Suprapubic skin (tissue), 4 donors: ENCODE results near the gene MGP. TPM values are rescaled to one million over a fixed set of nuclear protein-coding genes. Genes with fewer than 3 reads are reported as not detected.

Experiments
- DNase-seq, 2 donors: peaks; one replicate each; pipeline ENCODE4 v3.0.0-alpha.2; 2019; ENCODE audit warnings: low spot score in 2 of 2
- H3K27ac ChIP-seq: fragments of 200-600 bp; sonication (generic); one replicate; pipeline ENCODE4 v1.5.1; 2019
- H3K27me3 ChIP-seq: fragments of 200-600 bp; sonication (generic); one replicate; pipeline ENCODE4 v1.5.1; 2019
- H3K36me3 ChIP-seq: fragments of 200-600 bp; sonication (generic); one replicate; pipeline ENCODE4 v1.5.1; 2019
- H3K4me1 ChIP-seq: fragments of 200-600 bp; sonication (generic); one replicate; pipeline ENCODE4 v1.5.1; 2019
- H3K4me3 ChIP-seq: fragments of 200-600 bp; sonication (generic); one replicate; pipeline ENCODE4 v1.5.1; 2019; ENCODE audit warnings: mild to moderate bottlenecking
- H3K9me3 ChIP-seq: fragments of 200-600 bp; sonication (generic); one replicate; pipeline ENCODE4 v1.5.1; 2019
- EP300 ChIP-seq: sonication (generic); formaldehyde crosslinking; IDR thresholded peaks from one replicate; pipeline ENCODE4 v1.6.1; 2017; ENCODE audit warnings: antibody characterized with exemption
- POLR2A ChIP-seq, 2 donors: fragments of 450-650 bp; IDR thresholded peaks; one replicate each; pipeline ENCODE4 v1.6.1; 2017; ENCODE audit warnings: antibody characterized with exemption in 2 of 2, mild to moderate bottlenecking in 2 of 2, moderate library complexity in 2 of 2
- POLR2AphosphoS5 ChIP-seq, 3 donors: sonication (generic); formaldehyde crosslinking; IDR thresholded peaks; one replicate each; pipeline ENCODE4 v1.6.1; 2017; ENCODE audit warnings: antibody characterized with exemption in 3 of 3
- WGBS: methylation state at CpG from one replicate; pipeline ENCODE4 v1.1.5; 2018; 5-methylcytosine and 5-hydroxymethylcytosine counted together
- total RNA-seq, 4 donors: library from RNA; depleted of rRNA; stranded (reverse); fragments of >200 nt; gene quantifications; one replicate each; pipeline ENCODE4 v1.1.0, GENCODE V29; 2016
- TF ChIP-seq, protein P1 (sequence below), 2 donors: fragments of 200-600 bp in 1 of 2; fragments of 450-650 bp in 1 of 2; sonication (generic) in 1 of 2; IDR thresholded peaks; one replicate each; pipeline ENCODE4 v1.5.1; 2016 to 2019; ENCODE audit warnings: antibody characterized with exemption in 2 of 2, mild to moderate bottlenecking in 1 of 2, moderate library complexity in 1 of 2

MGP gene
- total RNA-seq, 4 donors from 2014 or later: 43.5 to 135 (median 58.3) TPM

DNA sequence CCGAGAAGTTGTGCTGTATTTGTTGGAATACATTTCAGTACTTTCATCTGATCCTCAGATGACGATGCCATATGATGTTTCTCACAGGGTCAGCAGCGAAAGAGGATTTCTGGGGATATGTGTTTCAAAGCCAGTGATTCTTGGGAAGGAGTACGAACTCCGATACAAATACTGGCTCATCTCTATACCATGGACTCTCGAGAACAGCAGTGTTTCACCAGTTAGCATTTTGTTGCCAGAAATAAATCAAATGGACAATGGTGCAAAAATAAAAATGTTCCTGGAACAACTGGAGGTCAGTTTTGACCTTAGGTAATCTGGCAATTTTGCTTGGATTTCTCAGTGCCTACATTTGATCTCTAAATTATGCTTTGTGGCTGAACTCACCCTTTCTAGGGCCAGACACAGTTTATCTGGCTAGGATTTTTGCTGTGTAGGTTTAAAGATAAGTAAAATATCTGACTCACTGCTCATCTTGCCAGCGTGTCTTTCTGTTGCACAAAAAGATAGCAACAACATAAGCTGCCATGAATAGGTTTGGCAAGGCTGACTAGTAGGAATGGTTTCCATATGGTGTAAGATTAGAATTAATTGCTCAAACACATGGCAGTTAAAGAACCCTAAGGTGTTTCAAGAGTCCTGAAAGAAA lies 11.0 kb upstream of the MGP start:
- Histone ChIP-seq H3K36me3 (no peaks in the 10 kb centered on the region), H3K9me3 (no peaks in the 10 kb centered on the region), H3K27ac (peak overlapping the region; percentile 35), H3K4me3 (no peak overlapping the region), H3K4me1 (peaks cover 28% of the 10 kb centered on the region), H3K27me3 (no peaks in the 10 kb centered on the region)
- no peak for TF ChIP-seq POLR2AphosphoS5 (IDR thresholded peaks at IDR 0.05)
- 38% methylated on average over 7 of the region's 7 CpGs for WGBS
- no peak for DNase-seq

DNA sequence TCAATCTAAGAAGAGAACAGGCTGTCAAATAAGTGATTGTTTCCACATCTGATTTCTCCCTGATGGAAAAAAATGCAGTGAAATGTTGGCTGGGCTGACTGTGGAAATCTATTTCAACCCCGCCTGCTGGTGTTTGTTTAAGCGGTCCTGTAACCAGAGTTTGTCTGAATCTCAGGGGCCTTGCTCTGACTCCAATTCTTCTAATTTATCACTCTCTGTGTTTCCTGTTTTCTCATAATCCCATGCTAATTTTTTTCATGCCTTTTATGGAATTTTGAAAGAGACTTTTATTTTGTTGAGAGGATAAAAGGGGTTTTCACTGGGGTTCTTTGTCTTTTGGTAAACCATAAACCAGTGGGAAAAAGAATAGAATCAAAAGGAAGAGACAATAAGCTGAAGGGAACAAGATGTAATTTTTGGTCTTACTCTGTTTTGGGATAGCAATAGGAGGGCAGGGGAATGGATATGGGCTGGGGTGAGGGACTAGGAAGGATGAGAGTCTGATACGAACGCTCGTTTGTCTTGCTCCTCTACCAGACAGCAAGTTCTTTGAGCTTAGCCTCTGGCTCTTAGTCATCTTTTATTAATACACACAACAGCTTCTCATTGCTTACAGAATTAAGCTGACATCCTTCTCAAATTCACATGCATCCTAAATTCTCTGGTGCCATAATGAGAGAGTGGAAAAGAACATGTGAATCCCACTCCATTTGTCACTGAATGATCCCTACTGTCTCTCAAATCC lies 8.0 kb upstream of the MGP start:
- Histone ChIP-seq H3K27me3 (no peaks in the 10 kb centered on the region), H3K4me1 (peaks cover 32% of the 10 kb centered on the region), H3K4me3 (no peak overlapping the region), H3K9me3 (no peaks in the 10 kb centered on the region), H3K36me3 (no peaks in the 10 kb centered on the region), H3K27ac (peak overlapping the region; percentile 81)
- WGBS: 47% methylated on average over 5 of the region's 5 CpGs
- TF ChIP-seq EP300: no peak
- TF ChIP-seq POLR2A (IDR thresholded peaks at IDR 0.05): no peak
- TF ChIP-seq POLR2AphosphoS5 (IDR thresholded peaks at IDR 0.05): no peak
- TF ChIP-seq, protein P1, sequence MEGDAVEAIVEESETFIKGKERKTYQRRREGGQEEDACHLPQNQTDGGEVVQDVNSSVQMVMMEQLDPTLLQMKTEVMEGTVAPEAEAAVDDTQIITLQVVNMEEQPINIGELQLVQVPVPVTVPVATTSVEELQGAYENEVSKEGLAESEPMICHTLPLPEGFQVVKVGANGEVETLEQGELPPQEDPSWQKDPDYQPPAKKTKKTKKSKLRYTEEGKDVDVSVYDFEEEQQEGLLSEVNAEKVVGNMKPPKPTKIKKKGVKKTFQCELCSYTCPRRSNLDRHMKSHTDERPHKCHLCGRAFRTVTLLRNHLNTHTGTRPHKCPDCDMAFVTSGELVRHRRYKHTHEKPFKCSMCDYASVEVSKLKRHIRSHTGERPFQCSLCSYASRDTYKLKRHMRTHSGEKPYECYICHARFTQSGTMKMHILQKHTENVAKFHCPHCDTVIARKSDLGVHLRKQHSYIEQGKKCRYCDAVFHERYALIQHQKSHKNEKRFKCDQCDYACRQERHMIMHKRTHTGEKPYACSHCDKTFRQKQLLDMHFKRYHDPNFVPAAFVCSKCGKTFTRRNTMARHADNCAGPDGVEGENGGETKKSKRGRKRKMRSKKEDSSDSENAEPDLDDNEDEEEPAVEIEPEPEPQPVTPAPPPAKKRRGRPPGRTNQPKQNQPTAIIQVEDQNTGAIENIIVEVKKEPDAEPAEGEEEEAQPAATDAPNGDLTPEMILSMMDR (IDR thresholded peaks at IDR 0.05): no peak
- no peak for DNase-seq

DNA sequence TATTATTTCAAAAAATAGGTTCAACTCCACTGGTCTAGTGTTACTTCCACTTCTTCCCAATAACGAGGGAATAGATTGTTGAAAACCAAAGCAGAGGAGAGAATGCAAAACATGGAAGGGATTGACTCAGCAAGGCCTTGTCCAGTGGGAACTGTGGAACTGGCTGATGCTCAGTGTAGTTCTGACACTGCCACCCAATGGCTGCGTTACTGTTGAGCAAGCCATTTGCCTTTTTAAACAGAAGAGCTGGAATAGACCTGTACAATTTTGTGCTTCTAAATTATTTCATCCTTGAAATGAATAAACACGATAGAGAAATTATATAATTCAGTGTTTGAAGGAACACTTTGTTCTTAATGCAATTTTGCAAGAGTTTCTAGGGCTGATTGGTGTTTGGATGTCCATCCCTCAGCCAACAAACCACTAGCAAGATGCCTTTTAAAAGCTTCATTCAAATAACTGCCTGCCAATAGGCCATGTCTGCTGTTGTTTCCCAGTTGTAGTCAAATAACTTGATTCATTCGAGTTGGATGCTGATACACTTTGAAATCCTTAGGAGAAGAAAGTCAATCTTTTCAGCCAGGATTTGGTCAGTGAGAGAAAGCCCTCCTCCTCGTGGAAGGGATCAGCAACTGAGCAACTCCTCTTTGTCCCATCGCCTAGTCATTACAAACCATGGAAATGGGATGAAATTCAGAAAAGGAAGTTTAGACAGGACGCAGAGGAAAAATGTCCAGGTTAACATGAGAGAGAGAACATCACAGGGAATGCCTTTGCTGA lies 7.3 kb upstream of the MGP start:
- peak in 1 of 2 donors; percentile 73 for DNase-seq
- H3K9me3 ChIP-seq: no peaks in the 10 kb centered on the region
- H3K4me1 ChIP-seq: peaks cover 32% of the 10 kb centered on the region
- peak overlapping the region; percentile 81 for H3K27ac ChIP-seq
- H3K4me3 ChIP-seq: no peak overlapping the region
- H3K27me3 ChIP-seq: no peaks in the 10 kb centered on the region
- H3K36me3 ChIP-seq: no peaks in the 10 kb centered on the region
- 68% methylated on average over 7 of the region's 7 CpGs for WGBS
- TF ChIP-seq EP300 (no peak), POLR2A (IDR thresholded peaks at IDR 0.05) (no peak), POLR2AphosphoS5 (IDR thresholded peaks at IDR 0.05) (no peak)
- TF ChIP-seq, protein P1 (IDR thresholded peaks at IDR 0.05): no peak

DNA sequence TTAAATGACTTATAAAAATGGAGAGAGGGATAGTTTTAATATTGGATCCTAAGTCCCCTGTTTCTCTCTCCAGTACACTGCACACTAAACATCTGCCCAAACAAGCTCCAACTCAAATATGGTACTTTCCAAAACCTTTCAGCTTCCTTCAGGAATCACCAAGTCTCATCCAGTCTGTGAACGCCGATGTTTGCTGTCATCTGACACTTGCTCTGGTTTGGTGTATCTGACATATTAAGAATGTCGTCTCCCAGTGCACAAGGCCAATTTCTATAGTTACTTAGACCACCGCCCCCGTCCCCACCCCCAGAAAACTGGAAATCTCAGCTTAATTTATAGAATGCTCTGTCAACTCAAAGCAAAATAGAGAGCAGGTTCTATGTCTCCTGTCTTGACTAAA lies 5.0 kb upstream of the MGP start:
- Histone ChIP-seq H3K4me1 (peaks cover 28% of the 10 kb centered on the region), H3K36me3 (no peaks in the 10 kb centered on the region), H3K9me3 (no peaks in the 10 kb centered on the region), H3K27ac (no peak overlapping the region), H3K27me3 (no peaks in the 10 kb centered on the region), H3K4me3 (no peak overlapping the region)
- WGBS: 77% methylated on average over 5 of the region's 5 CpGs
- no peak for TF ChIP-seq POLR2A (IDR thresholded peaks at IDR 0.05)
- TF ChIP-seq EP300: no peak
- no peak for TF ChIP-seq POLR2AphosphoS5 (IDR thresholded peaks at IDR 0.05)
- TF ChIP-seq, protein P1 (IDR thresholded peaks at IDR 0.05): no peak
- no peak for DNase-seq

DNA sequence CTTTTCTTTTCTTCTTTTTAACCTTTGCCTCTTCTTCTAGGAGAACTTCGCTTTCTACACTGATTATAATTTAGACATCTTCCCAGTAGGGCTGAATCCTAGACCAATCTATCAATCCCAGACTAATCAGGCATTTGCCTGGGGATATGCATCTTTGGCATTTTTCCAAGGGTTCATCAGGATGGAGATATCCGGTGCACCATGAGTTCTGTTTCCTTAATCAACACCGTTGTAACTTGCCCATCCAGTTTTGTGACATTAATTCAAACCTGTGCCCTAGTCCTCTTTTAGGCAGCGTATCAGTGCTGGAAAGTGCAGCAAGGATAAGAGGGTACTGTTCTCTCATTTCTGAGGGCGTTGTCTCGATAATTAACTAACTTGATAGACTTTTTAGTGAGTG lies 617 bp upstream of the MGP start:
- H3K27me3 ChIP-seq: no peaks in the 10 kb centered on the region
- peaks cover 34% of the 10 kb centered on the region for H3K4me1 ChIP-seq
- WGBS: 40% methylated on average over 6 of the region's 6 CpGs
- peak overlapping the region; percentile 81 for H3K27ac ChIP-seq
- TF ChIP-seq EP300 (no peak), POLR2A (IDR thresholded peaks at IDR 0.05) (no peak), POLR2AphosphoS5 (IDR thresholded peaks at IDR 0.05) (no peak)
- TF ChIP-seq, protein P1 (IDR thresholded peaks at IDR 0.05): no peak
- H3K9me3 ChIP-seq: no peaks in the 10 kb centered on the region
- no peak for DNase-seq
- no peaks in the 10 kb centered on the region for H3K36me3 ChIP-seq
- peak overlapping the region; percentile 40 for H3K4me3 ChIP-seq
